SK-N-SH (cell line): ENCODE data around the gene LGSN. TPM values are rescaled to one million over a fixed set of nuclear protein-coding genes. Genes with fewer than 3 reads are reported as not detected.

Experiments
- CTCF ChIA-PET: fragments of 300-600, 350-600 bp; formaldehyde crosslinking; extraction: SDS; loops from one replicate; lab custom pipeline; 2021; lab: Yijun Ruan, JAX
- POLR2A ChIA-PET: fragments of 350-600 bp; sonication (Branson Sonifier 250); formaldehyde crosslinking; extraction: SDS; loops from one replicate; lab custom pipeline; 2020; ENCODE audit warnings: antibody characterized with exemption, inconsistent platforms; lab: Yijun Ruan, JAX
- DNase-seq: peaks from one replicate; pipeline ENCODE4 v3.0.0; 2012
- H2AFZ ChIP-seq: fragments of 200-600 bp; sonication (generic); 2 replicates; pipeline ENCODE4 v1.8.1; 2016; ENCODE audit warnings: antibody characterized with exemption, mild to moderate bottlenecking, low read depth
- H3F3A ChIP-seq: fragments of 200-600 bp; sonication (generic); replicated peaks from 2 replicates; pipeline ENCODE3; 2016; ENCODE audit warnings: antibody characterized with exemption, mild to moderate bottlenecking; ENCODE audit not compliant: insufficient read depth
- H3K27ac ChIP-seq, 2 experiments: fragments of 200-500 bp in 1 of 2; fragments of 200-600 bp in 1 of 2; sonication (Bioruptor generic) in 1 of 2; sonication (generic), shearing (Covaris generic) in 1 of 2; 2 replicates each; pipeline versions ENCODE4 v1.5.1 to v1.6.1; 2014 to 2016; ENCODE audit warnings: low read depth in 2 of 2, inconsistent platforms in 1 of 2, low read length in 1 of 2, mild to moderate bottlenecking in 1 of 2, mixed read lengths in 1 of 2
- H3K27me3 ChIP-seq: fragments of 200-600 bp; sonication (generic), shearing (Covaris generic); 2 replicates; pipeline ENCODE4 v1.6.1; 2016; ENCODE audit warnings: mixed run types; ENCODE audit not compliant: insufficient read depth
- H3K36me3 ChIP-seq, 2 experiments: fragments of 200-500 bp in 1 of 2; fragments of 200-600 bp in 1 of 2; sonication (Bioruptor generic) in 1 of 2; sonication (generic) in 1 of 2; replicated peaks in 1 of 2; 2 replicates each; pipeline versions ENCODE3 to v1.5.1; 2014 to 2016; ENCODE audit warnings: low read length in 1 of 2, mild to moderate bottlenecking in 1 of 2; ENCODE audit not compliant: insufficient read depth in 2 of 2, control insufficient read depth in 1 of 2
- H3K4me1 ChIP-seq, 2 experiments: fragments of 200-500 bp in 1 of 2; fragments of 200-600 bp in 1 of 2; sonication (Bioruptor generic) in 1 of 2; sonication (generic), shearing (Covaris generic) in 1 of 2; 2 replicates each; pipeline versions ENCODE4 v1.5.1 to v1.6.1; 2014 to 2016; ENCODE audit warnings: low read depth in 1 of 2, low read length in 1 of 2, mixed run types in 1 of 2; ENCODE audit not compliant: insufficient read depth in 2 of 2, control insufficient read depth in 1 of 2
- H3K4me2 ChIP-seq: fragments of 200-600 bp; sonication (generic), shearing (Covaris generic); 2 replicates; pipeline ENCODE4 v1.6.1; 2017; ENCODE audit warnings: mixed run types
- H3K4me3 ChIP-seq, 2 experiments: fragments of 200-500 bp in 1 of 2; fragments of 200-600 bp in 1 of 2; sonication (Bioruptor generic) in 1 of 2; sonication (generic), shearing (Covaris generic) in 1 of 2; 2 replicates each; pipeline versions ENCODE4 v1.5.1 to v1.8.1; 2014 to 2016; ENCODE audit warnings: low read depth in 2 of 2, inconsistent platforms in 1 of 2, low read length in 1 of 2, mild to moderate bottlenecking in 1 of 2, mixed read lengths in 1 of 2, moderate library complexity in 1 of 2
- H3K79me2 ChIP-seq: fragments of 200-600 bp; sonication (generic); 2 replicates; pipeline ENCODE4 v1.8.1; 2017; ENCODE audit warnings: mild to moderate bottlenecking; ENCODE audit not compliant: insufficient read depth
- H3K9ac ChIP-seq: fragments of 200-600 bp; sonication (generic); 2 replicates; pipeline ENCODE4 v1.6.1; 2017; ENCODE audit warnings: mixed run types
- H3K9me2 ChIP-seq: fragments of 200-600 bp; sonication (generic); 2 replicates; pipeline ENCODE4 v1.6.1; 2017; ENCODE audit warnings: mixed run types
- H3K9me3 ChIP-seq: fragments of 200-600 bp; sonication (generic); 2 replicates; pipeline ENCODE4 v1.6.1; 2017; ENCODE audit warnings: mixed run types, mild to moderate bottlenecking, moderate library complexity
- H4K20me1 ChIP-seq: fragments of 200-600 bp; sonication (generic); 2 replicates; pipeline ENCODE4 v1.6.1; 2017; ENCODE audit warnings: mild to moderate bottlenecking, mixed run types; ENCODE audit not compliant: insufficient read depth
- CHD2 ChIP-seq: fragments of 150-350 bp; IDR thresholded peaks from 2 replicates; pipeline ENCODE4 v1.6.1; 2018; ENCODE audit warnings: low read length; ENCODE audit not compliant: partially characterized antibody
- ELF1 ChIP-seq: IDR thresholded peaks from 2 replicates; pipeline ENCODE4 v1.4.0; 2012
- FOSL2 ChIP-seq: IDR thresholded peaks from 2 replicates; pipeline ENCODE4 v1.4.0; 2012; ENCODE audit warnings: low read depth, mild to moderate bottlenecking, moderate library complexity, borderline replicate concordance
- FOXM1 ChIP-seq: IDR thresholded peaks from 2 replicates; pipeline ENCODE4 v1.4.0; 2012; ENCODE audit warnings: low read depth, mild to moderate bottlenecking
- GABPA ChIP-seq: IDR thresholded peaks from 2 replicates; pipeline ENCODE4 v1.4.0; 2012; ENCODE audit warnings: low read depth, mild to moderate bottlenecking
- IRF3 ChIP-seq: fragments of 150-350 bp; IDR thresholded peaks from 2 replicates; pipeline ENCODE4 v1.6.1; 2016; ENCODE audit warnings: mild to moderate bottlenecking, low read depth, low read length
- NFIC ChIP-seq: IDR thresholded peaks from 2 replicates; pipeline ENCODE4 v1.4.0; 2012; ENCODE audit warnings: borderline replicate concordance
- NRF1 ChIP-seq: IDR thresholded peaks from 2 replicates; pipeline ENCODE4 v1.6.1; 2012; ENCODE audit warnings: low read depth, mild to moderate bottlenecking, low read length
- POLR2AphosphoS5 ChIP-seq: IDR thresholded peaks from 2 replicates; pipeline ENCODE4 v1.6.1; 2012; ENCODE audit warnings: low read depth, low read length
- RCOR1 ChIP-seq: fragments of 150-350 bp; IDR thresholded peaks from 2 replicates; pipeline ENCODE4 v1.6.1; 2017; ENCODE audit warnings: antibody characterized with exemption, low read length
- RFX5 ChIP-seq: IDR thresholded peaks from 2 replicates; pipeline ENCODE4 v1.6.1; 2012; ENCODE audit warnings: mild to moderate bottlenecking, improper control_type of control experiment, low read length
- RXRA ChIP-seq: IDR thresholded peaks from 2 replicates; pipeline ENCODE4 v1.4.0; 2012; ENCODE audit warnings: low read depth, mild to moderate bottlenecking, borderline replicate concordance
- TAF1 ChIP-seq: IDR thresholded peaks from 2 replicates; pipeline ENCODE4 v1.6.1; 2012; ENCODE audit warnings: low read depth, mild to moderate bottlenecking, low read length, moderate library complexity, borderline replicate concordance
- TEAD4 ChIP-seq: IDR thresholded peaks from 2 replicates; pipeline ENCODE4 v1.4.0; 2012; ENCODE audit warnings: mild to moderate bottlenecking, borderline replicate concordance; ENCODE audit not compliant: insufficient read depth
- YY1 ChIP-seq: IDR thresholded peaks from 2 replicates; pipeline ENCODE4 v1.4.0; 2012; ENCODE audit warnings: low read depth, mild to moderate bottlenecking
- WGBS: methylation state at CpG from one replicate; pipeline ENCODE4 v1.1.6; 2017; ENCODE audit warnings: low lambda C conversion rate; 5-methylcytosine and 5-hydroxymethylcytosine counted together
- polyA plus RNA-seq, 3 experiments: library from polyadenylated mRNA; depleted of rRNA; stranded (reverse); fragments of >200 nt; gene quantifications; 2 replicates each; pipeline ENCODE4 v1.2.3, GENCODE V29; 2012
- TF ChIP-seq, protein P1 (sequence below): IDR thresholded peaks from 2 replicates; pipeline ENCODE4; 2012
- TF ChIP-seq, protein P2 (sequence below): IDR thresholded peaks from 2 replicates; pipeline ENCODE4 v1.4.0; 2012; ENCODE audit warnings: low read depth, borderline replicate concordance
- TF ChIP-seq, protein P3 (sequence below): IDR thresholded peaks from 2 replicates; pipeline ENCODE4 v1.4.0; 2012; ENCODE audit warnings: low read depth
- TF ChIP-seq, protein P4 (sequence below): IDR thresholded peaks from 2 replicates; pipeline ENCODE4 v1.6.1; 2012; ENCODE audit warnings: mild to moderate bottlenecking, low read depth, low read length, moderate library complexity

Gene LGSN
- polyA plus RNA-seq, 1 of the 3 experiments (the other 2 are of a cell fraction) = not detected

DNA sequence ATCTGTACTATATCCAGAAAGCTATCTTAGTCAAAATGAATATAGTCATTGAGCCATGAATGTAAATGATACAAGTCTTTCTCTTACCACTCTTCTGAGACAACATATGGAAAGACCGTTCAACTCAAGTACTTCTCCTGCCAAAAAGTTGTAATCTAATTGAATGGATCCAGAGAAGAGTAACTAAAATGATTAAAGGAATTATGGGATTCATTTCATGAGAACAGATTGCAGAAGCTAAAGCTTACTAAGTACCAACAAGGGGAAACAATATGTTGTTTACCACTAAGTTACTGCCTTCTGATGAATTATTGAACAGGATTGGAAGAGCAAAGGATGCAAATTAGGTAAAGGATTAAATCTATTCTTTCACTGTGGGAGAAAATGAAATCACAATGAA is 2.0 kb upstream of the LGSN start:
- no peak for DNase-seq
- TF ChIP-seq NFIC (no peak), TAF1 (no peak), RFX5 (no peak), POLR2AphosphoS5 (no peak), YY1 (no peak), CHD2 (no peak), RCOR1 (no peak), IRF3 (no peak), TEAD4 (no peak), GABPA (no peak), ELF1 (no peak), RXRA (no peak), NRF1 (no peak), FOSL2 (no peak), FOXM1 (no peak)
- TF ChIP-seq, protein P1, sequence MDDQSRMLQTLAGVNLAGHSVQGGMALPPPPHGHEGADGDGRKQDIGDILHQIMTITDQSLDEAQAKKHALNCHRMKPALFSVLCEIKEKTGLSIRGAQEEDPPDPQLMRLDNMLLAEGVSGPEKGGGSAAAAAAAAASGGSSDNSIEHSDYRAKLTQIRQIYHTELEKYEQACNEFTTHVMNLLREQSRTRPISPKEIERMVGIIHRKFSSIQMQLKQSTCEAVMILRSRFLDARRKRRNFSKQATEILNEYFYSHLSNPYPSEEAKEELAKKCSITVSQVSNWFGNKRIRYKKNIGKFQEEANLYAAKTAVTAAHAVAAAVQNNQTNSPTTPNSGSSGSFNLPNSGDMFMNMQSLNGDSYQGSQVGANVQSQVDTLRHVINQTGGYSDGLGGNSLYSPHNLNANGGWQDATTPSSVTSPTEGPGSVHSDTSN = no peak
- TF ChIP-seq, protein P2, sequence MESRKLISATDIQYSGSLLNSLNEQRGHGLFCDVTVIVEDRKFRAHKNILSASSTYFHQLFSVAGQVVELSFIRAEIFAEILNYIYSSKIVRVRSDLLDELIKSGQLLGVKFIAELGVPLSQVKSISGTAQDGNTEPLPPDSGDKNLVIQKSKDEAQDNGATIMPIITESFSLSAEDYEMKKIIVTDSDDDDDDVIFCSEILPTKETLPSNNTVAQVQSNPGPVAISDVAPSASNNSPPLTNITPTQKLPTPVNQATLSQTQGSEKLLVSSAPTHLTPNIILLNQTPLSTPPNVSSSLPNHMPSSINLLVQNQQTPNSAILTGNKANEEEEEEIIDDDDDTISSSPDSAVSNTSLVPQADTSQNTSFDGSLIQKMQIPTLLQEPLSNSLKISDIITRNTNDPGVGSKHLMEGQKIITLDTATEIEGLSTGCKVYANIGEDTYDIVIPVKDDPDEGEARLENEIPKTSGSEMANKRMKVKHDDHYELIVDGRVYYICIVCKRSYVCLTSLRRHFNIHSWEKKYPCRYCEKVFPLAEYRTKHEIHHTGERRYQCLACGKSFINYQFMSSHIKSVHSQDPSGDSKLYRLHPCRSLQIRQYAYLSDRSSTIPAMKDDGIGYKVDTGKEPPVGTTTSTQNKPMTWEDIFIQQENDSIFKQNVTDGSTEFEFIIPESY = no peak
- TF ChIP-seq, protein P3, sequence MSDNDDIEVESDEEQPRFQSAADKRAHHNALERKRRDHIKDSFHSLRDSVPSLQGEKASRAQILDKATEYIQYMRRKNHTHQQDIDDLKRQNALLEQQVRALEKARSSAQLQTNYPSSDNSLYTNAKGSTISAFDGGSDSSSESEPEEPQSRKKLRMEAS = no peak
- TF ChIP-seq, protein P4, sequence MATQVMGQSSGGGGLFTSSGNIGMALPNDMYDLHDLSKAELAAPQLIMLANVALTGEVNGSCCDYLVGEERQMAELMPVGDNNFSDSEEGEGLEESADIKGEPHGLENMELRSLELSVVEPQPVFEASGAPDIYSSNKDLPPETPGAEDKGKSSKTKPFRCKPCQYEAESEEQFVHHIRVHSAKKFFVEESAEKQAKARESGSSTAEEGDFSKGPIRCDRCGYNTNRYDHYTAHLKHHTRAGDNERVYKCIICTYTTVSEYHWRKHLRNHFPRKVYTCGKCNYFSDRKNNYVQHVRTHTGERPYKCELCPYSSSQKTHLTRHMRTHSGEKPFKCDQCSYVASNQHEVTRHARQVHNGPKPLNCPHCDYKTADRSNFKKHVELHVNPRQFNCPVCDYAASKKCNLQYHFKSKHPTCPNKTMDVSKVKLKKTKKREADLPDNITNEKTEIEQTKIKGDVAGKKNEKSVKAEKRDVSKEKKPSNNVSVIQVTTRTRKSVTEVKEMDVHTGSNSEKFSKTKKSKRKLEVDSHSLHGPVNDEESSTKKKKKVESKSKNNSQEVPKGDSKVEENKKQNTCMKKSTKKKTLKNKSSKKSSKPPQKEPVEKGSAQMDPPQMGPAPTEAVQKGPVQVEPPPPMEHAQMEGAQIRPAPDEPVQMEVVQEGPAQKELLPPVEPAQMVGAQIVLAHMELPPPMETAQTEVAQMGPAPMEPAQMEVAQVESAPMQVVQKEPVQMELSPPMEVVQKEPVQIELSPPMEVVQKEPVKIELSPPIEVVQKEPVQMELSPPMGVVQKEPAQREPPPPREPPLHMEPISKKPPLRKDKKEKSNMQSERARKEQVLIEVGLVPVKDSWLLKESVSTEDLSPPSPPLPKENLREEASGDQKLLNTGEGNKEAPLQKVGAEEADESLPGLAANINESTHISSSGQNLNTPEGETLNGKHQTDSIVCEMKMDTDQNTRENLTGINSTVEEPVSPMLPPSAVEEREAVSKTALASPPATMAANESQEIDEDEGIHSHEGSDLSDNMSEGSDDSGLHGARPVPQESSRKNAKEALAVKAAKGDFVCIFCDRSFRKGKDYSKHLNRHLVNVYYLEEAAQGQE = no peak
- no peaks in the 10 kb centered on the region for H3K9me2 ChIP-seq
- H3K9me3 ChIP-seq = no peaks in the 10 kb centered on the region
- no peak overlapping the region for H3K4me2 ChIP-seq
- no peaks in the 10 kb centered on the region for H3K79me2 ChIP-seq
- H4K20me1 ChIP-seq = no peaks in the 10 kb centered on the region
- no peaks in the 10 kb centered on the region; a peak in 1 of 4 replicates for H3K4me1 ChIP-seq
- H3K4me3 ChIP-seq = no peak overlapping the region
- no peak overlapping the region for H3K27ac ChIP-seq
- no peaks in the 10 kb centered on the region for H3K27me3 ChIP-seq
- H3F3A ChIP-seq = no peaks in the 10 kb centered on the region
- no peaks in the 10 kb centered on the region for H3K36me3 ChIP-seq
- no peak overlapping the region for H3K9ac ChIP-seq
- WGBS = 13% methylated on average over 1 of the region's 1 CpG
- no peak overlapping the region for H2AFZ ChIP-seq
- ChIA-PET CTCF (no interaction called here), POLR2A (no interaction called here)
